Left ventricle myocardium superior (tissue), 1 donor: ENCODE data around the gene SEMA6C. TPM values are rescaled to one million over a fixed set of nuclear protein-coding genes. Genes with fewer than 3 reads are reported as not detected.

Source experiments
- ATAC-seq: fragments of 200-7000 bp; cut with Tn5 transposase; one replicate; pipeline ENCODE4 v1.9.1; 2020; ENCODE audit warnings: mild to moderate bottlenecking, moderate library complexity
- DNase-seq: peaks from one replicate; pipeline ENCODE4 v3.0.0-alpha.2; 2020
- intact Hi-C: fragments of 100-400 bp; cut with micrococcal nuclease; formaldehyde crosslinking; loops from one replicate; pipeline ENCODE4 v1.11.0; 2022
- total RNA-seq: library from RNA; stranded (reverse); fragmentation: NEBNext Ultra II Directional; extraction: Animal tissue kit (Norgen Biotek cat#: 25700); gene quantifications from one replicate; pipeline ENCODE4 v1.2.1, GENCODE V29; 2021
- donor health status: DM: no; HTN: yes; CAD: no; lungs with severe emphysema.

Gene SEMA6C
- total RNA-seq, 1 donor from 2014 or later: 55.1 TPM

DNA sequence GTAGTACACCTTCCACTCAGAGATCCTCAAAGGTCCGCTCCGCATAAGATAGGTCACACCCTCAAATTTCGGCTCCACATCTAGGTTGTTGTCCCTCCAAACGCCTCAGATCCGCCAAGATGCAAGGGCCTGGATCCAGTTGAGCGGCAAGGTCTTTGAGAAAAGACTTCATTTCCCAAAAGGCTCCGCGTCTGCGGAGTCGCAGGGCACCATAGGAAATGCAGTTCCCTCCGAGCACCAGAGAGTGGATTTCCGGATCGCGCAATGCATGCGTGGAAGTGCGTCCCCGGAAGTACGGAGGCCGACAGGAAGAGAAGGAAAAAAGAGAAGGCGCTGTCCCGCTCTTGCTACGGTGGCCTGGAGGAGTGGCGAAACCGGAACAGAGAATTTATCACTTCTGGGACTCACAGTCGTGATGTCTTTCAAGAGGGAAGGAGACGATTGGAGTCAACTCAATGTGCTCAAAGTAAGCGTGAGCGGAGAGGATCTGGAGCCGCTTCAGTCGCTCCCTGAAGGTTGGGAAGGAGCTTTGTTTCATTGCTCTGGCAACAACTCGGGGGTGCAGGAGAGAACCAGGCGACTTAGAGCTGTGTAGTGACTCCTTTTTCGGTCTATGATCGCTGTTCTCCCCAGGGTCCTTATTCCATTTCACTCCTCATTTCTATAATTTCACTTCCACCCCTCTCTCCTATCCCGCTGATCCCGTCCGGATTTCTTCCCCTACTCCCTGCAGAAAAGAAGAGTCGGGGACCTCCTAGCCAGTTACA, 19.5 kb upstream of the SEMA6C start, which contains the start of the genes LYSMD1 and SCNM1:
LYSMD1 (minus strand) TSS at position 165 of the 767 bp plus-strand sequence. CDS start 644 bp downstream, outside the sequence.
SCNM1 (plus strand) TSS at position 407 of the 767 bp plus-strand sequence; CDS start at position 416, 9 bp downstream.
- DNase-seq (peak; percentile 95), ATAC-seq (peak; percentile 94)
- intact Hi-C loops: no loop called here

DNA sequence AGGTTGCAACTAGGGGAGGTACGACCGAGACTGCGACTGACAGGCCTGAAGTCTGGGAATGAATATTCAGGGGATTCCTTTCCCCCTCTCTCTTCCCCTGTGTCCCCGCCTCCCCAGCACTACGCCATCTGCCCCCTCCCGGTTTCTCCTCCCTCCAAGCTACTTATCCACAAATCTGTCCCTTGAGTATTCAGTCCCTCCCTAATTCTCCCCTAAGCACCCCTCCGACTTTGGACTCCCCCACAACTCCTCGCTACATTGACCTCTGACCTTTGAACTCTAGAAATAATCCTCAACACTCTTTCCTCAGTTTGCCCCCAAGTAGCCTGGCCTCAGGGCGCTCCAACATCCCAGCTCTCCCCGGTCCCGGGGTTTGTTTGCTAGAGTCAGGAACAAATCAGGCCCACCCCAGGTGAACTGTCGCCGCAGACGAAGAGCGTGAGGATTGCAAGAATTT, 18.9 kb upstream of the SEMA6C start:
- peak; percentile 72 for ATAC-seq
- DNase-seq: peak; percentile 69
- intact Hi-C loops: no loop called here

DNA sequence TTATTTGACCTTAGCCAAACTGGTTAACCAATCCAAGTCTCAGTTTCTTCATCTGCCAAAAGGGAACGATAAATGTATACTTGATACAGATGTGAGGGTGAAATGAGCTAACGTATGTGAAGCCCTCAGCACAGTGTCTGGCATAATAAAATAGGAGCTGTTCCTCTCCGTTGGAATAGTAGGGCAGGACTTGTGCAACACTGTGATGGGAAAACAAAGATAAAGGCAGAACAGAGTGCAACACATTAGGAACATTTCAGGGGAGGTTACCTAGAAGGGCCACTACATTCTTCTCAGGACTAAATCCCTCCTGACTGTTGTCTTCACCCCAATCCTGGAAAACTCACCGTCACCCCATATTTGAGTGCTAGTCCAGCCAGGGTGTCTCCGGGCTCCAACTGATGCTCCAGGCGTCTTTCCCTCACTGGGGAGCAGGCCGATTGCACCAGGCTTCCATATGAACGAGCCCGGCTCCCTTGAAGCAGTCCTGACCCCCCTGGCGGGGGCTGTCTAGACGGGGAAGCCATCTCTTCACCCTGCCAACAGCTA, 18.4 kb upstream of the SEMA6C start:
- intact Hi-C loops: no loop called here
- no peak for DNase-seq
- peak; percentile 26 for ATAC-seq

DNA sequence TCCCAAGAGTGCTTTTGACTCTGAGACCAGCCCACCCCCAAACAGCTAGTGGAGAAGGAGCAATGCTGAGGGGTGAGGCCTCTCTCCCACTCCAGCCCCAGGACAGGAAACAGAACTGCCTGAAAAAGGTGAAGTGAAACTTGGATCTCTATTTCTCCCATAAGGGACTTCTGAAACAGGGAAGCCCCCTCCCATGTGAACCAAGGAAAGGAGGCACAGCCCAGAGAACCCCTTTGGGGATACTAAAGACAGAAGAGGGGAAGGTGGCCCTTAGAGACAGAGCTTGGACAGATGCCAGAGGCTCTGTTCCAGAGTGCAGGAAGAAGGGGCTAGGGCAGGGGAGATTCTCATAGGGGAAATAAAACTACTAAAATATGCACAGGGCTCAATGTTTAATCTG, 12.9 kb upstream of the SEMA6C start:
- intact Hi-C loops: loop anchor here (5.0 kb wide), 1 partner anchor 62 kb away; no protein-coding TSS in a partner anchor
- no peak for ATAC-seq
- DNase-seq: no peak

DNA sequence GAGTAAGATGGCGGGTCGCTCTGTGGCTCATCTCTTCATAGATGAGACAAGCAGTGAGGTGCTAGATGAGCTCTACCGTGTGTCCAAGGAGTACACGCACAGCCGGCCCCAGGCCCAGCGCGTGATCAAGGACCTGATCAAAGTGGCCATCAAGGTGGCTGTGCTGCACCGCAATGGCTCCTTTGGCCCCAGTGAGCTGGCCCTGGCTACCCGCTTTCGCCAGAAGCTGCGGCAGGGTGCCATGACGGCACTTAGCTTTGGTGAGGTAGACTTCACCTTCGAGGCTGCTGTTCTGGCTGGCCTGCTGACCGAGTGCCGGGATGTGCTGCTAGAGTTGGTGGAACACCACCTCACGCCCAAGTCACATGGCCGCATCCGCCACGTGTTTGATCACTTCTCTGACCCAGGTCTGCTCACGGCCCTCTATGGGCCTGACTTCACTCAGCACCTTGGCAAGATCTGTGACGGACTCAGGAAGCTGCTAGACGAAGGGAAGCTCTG, 12.4 kb upstream of the SEMA6C start:
- intact Hi-C loops: loop anchor here (5.0 kb wide), 1 partner anchor 62 kb away; no protein-coding TSS in a partner anchor
- ATAC-seq (peak; percentile 15), DNase-seq (no peak)

DNA sequence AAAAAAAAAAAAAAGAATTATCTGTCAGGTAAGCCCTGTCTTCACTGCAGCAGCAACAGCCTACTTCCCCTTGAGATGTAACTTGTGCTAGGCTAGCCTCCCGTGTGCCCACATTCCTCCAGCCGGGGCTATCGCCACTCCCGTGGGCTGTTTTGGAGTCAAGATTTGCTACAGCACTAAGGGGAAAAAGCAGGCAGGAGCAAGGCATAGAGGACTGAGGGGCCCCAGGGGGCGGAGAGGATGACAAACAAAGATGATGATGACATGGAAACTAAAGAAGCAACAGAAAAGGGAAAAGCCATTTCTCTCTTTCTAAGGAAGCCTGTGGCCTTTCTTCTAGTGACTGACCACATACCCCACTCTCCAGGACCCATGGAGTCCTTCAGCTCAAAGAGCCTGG, 11.9 kb upstream of the SEMA6C start:
- intact Hi-C loops: loop anchor here (5.0 kb wide), 1 partner anchor 61 kb away; no protein-coding TSS in a partner anchor
- ATAC-seq: no peak
- no peak for DNase-seq

DNA sequence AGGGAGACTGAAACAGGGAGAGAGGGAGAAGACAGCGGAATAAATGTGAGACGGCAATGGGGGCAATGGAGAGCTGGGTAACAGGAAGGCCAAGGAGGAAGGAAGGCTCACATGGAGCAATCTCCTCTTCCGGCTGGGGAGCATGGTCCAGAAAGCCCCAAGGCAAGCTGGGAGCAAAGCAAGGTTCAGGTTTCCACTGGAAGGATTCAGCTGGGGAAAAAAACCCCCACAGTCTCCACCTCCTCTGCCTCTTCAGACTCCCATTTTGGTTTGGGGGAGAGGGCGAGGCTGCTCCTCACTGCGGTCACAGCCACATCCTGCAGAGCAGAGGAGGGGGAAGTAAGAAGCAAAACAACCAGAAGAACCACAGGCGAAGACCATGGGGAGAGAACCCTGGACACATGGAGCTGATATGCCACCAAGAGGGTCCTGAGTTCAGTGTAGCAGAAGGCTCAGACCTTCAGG, 10.7 kb upstream of the SEMA6C start:
- intact Hi-C loops: loop anchor here (5.0 kb wide), 1 partner anchor 60 kb away; no protein-coding TSS in a partner anchor
- no peak for DNase-seq
- peak; percentile 41 for ATAC-seq

DNA sequence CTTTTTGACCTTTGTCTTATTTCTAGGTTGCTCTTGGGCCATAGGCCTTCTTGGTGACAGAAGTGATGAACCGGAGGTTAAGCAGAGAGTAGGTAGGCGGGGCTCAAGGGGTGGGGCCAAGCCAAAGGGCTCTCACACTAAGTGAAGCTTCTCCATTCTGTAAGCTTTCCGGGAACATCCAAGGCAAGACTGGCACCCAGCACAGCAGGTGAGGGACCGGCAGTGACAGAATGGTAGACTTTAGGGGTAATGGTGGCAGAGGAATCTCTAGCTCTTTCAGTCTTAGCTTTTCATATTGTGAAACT, 10.0 kb upstream of the SEMA6C start, which contains the start of gene TNFAIP8L2:
TNFAIP8L2 (plus strand) TSS at position 135 of the 305 bp plus-strand sequence. CDS start 2,049 bp downstream, outside the sequence.
- ATAC-seq: peak; percentile 65
- intact Hi-C loops: loop anchor here (5.0 kb wide), 1 partner anchor 59 kb away; no protein-coding TSS in a partner anchor
- peak; percentile 73 for DNase-seq

DNA sequence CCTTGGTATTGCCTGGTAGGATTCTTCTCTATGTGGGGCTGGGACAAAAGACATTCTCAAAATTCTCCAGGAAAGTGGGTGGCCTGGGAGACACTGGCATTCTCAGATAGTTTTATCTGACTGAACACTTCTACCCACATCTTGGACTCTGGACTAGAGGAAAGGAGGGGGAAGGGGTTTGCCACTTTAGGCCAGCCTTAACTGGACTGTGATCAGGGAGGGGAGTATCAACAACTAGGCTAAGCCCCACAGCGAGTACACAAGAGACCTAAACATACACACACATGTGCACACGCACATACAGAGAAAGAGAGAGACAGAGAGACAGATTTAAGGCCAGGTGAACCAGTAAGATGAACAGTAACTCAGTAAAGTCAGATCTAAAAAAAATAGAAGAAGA, 1.2 kb upstream of the SEMA6C start:
- DNase-seq (no peak), ATAC-seq (no peak)
- intact Hi-C loops: no loop called here

DNA sequence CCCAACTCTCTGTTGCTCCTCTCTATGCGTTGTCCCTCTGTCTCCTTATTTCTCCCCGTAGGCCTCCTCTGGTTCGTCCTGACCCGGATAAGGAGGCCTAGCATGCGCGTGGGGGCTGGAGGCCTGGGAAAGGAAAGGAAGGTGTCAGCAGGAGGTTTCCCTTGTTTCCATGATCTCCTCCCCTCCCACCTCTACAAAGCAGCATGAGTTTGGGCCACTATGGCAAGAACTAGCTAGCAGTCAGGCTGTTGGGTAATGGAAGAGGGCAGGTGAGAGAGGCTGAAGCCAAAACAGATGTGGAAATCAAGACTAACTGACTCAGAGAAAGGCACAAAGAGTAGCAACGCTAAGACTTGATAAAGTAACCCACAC, 687 bp upstream of the SEMA6C start:
- intact Hi-C loops: no loop called here
- ATAC-seq: no peak
- no peak for DNase-seq

DNA sequence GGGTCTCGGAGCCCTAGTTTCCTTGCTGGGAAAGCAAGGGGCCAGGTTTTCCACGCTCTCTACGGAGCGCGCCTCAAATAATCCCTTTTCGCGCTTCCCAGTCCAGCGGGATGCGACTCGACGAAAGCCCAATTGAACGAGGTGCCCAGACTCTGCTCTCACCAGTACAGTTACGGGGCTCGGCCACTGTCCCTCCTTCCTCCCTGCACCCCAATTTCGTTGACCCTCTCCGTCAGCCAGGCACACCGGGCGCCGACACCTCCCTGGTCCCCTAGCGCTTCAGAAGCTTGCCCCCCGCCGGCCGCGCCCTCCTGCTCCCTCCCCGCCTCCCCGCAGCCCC, 389 bp downstream of the SEMA6C start:
- DNase-seq: no peak
- intact Hi-C loops: no loop called here
- peak; percentile 8 for ATAC-seq

DNA sequence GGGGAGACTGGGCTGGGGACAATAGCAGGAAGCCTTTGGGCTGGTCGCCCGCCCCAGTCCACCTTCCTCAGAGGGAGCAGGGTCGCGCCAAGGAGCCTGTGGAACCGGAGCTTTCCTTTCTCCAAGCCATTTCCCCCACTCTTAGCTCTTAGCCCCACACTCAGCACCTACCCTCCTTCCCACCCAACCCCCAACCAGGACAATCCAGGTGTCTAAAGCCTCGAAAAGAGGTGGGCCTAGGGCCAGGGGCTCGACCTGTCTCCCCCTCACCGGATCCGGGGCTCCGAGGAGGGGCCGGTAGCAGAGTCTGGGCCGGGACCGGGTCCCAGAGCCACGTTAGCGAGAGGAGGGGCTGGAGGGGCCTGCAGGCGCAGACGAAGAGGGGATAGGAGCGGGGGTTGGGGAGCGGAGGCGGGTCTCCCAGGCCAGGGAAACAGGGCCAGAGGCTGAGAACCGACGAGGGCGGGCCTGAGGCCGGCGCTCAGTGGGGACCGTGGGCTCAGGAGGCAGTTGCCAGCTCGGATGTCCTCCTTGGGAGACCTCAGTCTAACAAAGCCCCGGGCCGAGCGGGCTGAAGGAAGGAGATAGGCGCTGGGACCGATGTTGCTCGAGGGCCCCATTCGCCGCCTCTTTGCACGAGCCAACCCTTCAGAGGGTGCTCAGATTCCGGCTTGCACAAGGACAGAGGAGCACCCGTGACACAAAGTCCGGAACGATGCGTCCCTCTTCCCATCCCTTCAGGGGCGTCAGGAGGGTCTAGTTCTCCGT, 943 bp downstream of the SEMA6C start:
- DNase-seq (peak; percentile 56), ATAC-seq (peak; percentile 5)
- intact Hi-C loops: no loop called here

DNA sequence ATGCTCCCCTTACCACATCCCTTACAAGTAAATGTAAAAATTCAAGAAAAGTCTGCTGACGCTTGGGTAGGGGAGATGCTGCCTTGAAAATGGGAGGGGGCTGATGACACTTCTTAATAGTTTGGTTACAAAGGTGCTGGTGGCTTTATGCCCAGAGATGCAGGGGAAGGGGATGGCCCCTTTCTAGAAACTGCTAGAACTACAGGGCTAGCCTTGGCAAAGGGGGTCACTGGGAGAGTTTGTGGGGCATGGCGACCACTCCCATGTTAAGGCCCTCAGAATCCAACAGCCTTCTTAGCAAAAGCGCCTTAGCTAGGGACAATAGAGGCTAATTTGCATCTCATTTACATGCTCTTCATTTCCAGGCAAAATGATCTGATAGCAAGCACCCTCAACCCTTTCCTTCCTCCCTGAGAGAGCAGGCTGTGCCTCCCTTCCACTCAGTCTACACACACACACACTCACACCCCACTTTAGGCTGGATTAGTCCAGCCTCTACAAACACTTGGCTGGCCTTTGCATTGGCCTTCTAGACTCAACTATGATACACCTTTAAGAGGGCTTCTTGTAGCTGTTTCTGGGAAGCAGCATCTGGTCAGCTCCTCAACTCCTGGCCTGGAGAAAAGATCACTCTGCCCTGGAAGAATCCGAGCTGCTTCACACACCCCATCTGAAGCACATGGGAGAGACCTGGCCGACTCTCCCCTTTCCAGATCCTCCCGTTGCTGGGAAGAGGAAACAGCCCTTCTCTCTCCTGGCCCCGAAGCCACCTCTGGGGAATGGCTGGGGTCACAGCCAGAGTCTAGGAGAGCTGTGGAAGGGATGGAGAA, 1.7 kb downstream of the SEMA6C start:
- DNase-seq (no peak), ATAC-seq (peak; percentile 0)
- intact Hi-C loops: no loop called here

DNA sequence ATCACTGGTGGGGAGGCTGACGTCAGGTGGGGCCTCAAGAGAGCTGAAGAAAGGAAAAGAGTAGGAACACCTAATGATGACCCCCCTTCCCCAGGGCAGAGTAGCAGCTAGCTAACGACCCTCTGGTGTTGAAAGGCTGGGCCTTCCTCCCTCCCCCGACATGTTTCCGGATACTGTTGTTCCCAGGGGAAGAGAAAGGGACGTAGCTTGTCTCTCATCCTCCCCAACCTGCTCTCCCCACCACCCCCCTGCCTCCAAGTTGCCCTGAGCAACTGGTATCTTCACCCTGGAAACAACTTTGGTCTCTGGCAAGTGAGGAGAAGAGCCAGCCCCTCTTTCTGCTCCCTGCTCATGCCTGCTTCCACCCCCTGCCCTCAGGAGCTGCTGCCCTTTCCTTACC, 2.4 kb downstream of the SEMA6C start:
- ATAC-seq: no peak
- intact Hi-C loops: no loop called here
- DNase-seq: no peak

DNA sequence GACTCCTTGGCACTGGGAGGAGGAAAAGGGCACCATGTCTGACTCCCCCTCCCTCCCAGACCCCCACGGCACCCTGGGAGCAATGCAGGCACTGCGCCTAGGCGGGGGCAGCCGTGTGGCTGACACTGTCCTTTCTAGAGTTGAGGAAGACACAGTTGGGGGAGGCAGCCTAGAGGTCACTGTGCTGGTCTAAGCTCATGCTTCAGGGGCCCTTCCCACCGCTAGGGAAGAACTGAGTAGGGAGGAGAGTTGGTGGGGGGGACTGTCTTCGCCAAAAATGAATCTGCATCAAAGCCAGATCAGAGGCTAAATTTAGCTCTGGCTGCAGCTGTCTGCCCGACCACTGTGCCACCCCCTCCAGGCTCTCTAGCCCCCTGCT, 3.4 kb downstream of the SEMA6C start:
- ATAC-seq: peak; percentile 24
- peak; percentile 54 for DNase-seq
- intact Hi-C loops: no loop called here

DNA sequence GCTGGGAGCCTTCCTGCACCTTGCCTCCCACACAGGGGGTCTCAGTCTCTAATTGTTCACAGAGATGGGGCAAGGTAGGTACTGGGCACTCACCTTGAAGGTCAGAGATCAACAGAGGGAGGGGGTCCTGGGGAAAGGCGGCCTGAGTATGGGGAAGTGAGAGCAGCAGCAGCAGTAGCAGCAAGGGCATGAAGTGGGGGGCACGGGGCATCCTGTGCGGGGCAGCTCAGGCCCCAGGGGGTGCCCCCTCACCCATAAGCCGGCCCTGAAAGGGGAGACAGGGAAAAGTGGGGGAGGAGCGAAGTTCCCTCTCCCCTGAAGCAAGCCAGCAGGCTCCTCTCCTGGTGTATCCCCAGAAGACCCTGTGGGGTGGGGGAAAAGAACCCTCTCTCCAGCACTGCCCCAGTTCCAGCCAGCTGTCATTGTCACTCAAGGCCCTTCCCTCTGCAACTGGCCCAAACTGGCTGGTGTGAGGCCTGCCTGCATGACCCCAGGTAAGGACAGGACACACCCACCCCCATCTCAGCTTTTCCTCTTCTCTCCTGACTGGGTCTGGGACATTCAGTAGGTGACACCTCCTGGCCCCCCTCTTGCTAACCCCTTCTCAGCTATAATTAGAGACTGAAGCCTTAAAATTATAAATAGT, 3.9 kb downstream of the SEMA6C start:
- intact Hi-C loops: no loop called here
- peak; percentile 63 for ATAC-seq
- DNase-seq: peak; percentile 56

DNA sequence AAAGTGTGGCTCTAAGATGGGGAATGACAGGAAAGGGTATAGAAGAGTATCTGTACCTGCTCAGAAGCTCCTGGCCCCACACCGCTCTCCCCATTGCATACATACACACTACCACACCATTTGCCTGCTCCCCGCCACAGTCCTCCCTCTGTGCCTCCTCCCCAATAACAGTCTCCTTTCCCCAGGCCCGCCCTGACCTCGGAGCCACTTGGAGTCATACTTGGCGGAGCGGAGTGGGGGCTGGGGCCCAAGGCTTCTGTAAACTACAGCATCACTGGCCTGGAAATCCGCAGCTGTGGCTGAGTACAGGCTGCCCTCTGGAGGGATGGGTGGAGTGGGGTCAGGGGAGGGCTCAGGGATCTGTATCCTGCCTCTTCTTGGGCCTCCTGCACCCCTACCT, 8.6 kb downstream of the SEMA6C start:
- ATAC-seq: no peak
- intact Hi-C loops: no loop called here

More for the DNA sequence above, 8.6 kb downstream of the SEMA6C start:
- DNase-seq: no peak
